Measurements from ENCODE around the gene GPR45. TPM values are rescaled to one million over a fixed set of nuclear protein-coding genes. Genes with fewer than 3 reads are reported as not detected.

GPR45 gene
- total and polyA plus RNA-seq, 2 experiments from 2014 or later: not detected

- DNase-seq (ENCODE audit: low read depth in 1 of 2, low spot score in 1 of 2): no peak
- no peak overlapping the region for H3K4me3 ChIP-seq
- H3K27ac ChIP-seq: no peak overlapping the region
- H3K9me3 ChIP-seq (ENCODE audit: low read depth): no peaks in the 10 kb centered on the region
- no peaks in the 10 kb centered on the region for H3K4me1 ChIP-seq (ENCODE audit: low read depth)
- TF ChIP-seq CTCF (IDR thresholded peaks at IDR 0.05; ENCODE audit: low read depth, low read length): no peak
- no peaks in the 10 kb centered on the region for H3K27me3 ChIP-seq
- H3K36me3 ChIP-seq: peaks cover 10% of the 10 kb centered on the region
Observed at GRCh38 chr2:105290981-105291660, 49.6 kb downstream of the GPR45 start.

- no peaks in the 10 kb centered on the region for H3K27me3 ChIP-seq
- TF ChIP-seq CTCF (IDR thresholded peaks at IDR 0.05; ENCODE audit: low read depth, low read length): no peak
- H3K4me1 ChIP-seq (ENCODE audit: low read depth): no peaks in the 10 kb centered on the region
- no peak for DNase-seq (ENCODE audit: low read depth in 1 of 2, low spot score in 1 of 2)
- H3K4me3 ChIP-seq: no peak overlapping the region
- H3K36me3 ChIP-seq: peaks cover 12% of the 10 kb centered on the region
- H3K9me3 ChIP-seq (ENCODE audit: low read depth): no peaks in the 10 kb centered on the region
- no peak overlapping the region for H3K27ac ChIP-seq
Observed at GRCh38 chr2:105291981-105292380, 50.4 kb downstream of the GPR45 start.

Other genes with a start within 250 kb of the GPR45 start
- 41.8 and 43.8 TPM in 2 replicates for gene MRPS9, start 203.7 kb upstream of the GPR45 start, total RNA-seq
- gene MRPS9, start 203.7 kb upstream of the GPR45 start, polyA plus RNA-seq: 75.9 and 85.3 TPM in 2 replicates
- 15.8 and 18.9 TPM in 2 replicates for gene TGFBRAP1, start 88.0 kb downstream of the GPR45 start, total RNA-seq
- gene TGFBRAP1, start 88.0 kb downstream of the GPR45 start, polyA plus RNA-seq: 11.4 and 11.5 TPM in 2 replicates
- 21.5 and 37.9 TPM in 2 replicates for gene C2orf49, start 95.8 kb downstream of the GPR45 start, total RNA-seq
- 19.2 and 31.3 TPM in 2 replicates for gene C2orf49, start 95.8 kb downstream of the GPR45 start, polyA plus RNA-seq
- gene FHL2, start 157.3 kb downstream of the GPR45 start, total RNA-seq: 586 and 1,288 TPM in 2 replicates
- gene FHL2, start 157.3 kb downstream of the GPR45 start, polyA plus RNA-seq: 612 and 1,543 TPM in 2 replicates